GM19468 (cell line): Measurements from ENCODE around the gene GDA.
"Not testable (repeated sequence)": the region's sequence is repeated elsewhere in the genome, so short reads cannot be mapped to it uniquely, and the experiment has no call there.

Experiments used
- ATAC-seq: cut with Tn5 transposase; IDR thresholded peaks from one replicate; pipeline ENCODE4 v1.9.1; 2021; ENCODE audit warnings: mild to moderate bottlenecking, moderate library complexity, moderate number of reproducible peaks; ENCODE audit not compliant: unreplicated experiment; ENCODE audit errors: extremely low read depth

The GDA gene

DNA sequence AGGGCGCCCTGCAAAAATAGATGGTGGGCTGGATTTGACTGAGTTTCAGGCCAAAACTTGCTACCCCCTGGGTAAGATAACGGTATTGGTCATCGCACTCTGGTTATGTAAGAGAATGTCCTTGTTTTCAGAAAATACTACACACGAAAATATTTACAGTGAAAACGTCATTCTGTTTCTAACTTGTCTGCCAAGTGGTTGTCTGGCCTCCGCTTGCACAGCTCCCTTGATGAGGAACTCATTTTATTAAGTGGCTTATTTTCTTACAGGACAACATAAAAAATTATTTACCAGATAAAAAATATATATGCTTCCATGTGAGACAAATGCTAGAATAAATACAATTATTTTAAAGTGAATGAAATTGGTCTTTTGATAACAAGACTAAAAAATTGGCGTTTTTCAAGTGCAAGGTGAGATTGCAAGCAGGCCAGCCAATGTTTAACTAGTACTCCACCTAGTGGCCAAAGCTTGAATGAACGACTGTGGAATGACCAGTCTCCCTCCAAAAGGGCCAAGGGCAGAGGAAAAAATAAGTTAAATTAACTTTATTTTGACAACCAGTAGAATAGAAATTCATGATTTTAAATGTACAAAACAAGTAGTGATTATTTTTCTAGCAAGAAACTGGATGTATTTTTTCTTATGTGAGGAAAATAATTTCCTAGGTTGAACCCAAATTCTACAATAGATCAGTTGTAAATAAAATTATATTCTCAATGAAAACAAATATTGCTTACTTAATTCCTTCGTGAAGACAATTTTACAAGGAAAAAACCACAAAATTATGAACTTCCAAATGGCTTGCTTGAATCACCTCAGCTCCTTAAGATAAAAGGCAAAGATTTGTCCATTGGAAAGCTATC, 122.6 kb downstream of the GDA start:
- ATAC-seq: no peak

DNA sequence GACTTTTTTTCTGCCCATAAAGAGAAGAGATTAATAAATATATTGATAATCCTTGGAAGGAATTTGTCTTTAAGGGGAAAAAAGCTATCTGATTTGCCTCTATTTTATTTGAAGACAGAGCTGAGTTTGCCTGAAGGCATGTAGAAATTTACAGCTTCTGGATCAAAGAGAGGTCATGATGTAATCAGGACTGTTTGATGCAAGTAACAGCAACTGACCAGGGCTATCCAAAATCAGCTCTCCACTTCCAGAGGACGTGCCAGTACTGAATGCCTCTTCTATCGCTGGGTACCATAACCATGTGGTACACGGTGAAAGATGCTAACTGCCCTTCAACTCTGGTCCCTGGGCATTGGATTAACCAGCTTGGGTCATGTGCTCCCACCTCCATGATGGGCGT, 125.2 kb downstream of the GDA start:
- ATAC-seq: no peak

DNA sequence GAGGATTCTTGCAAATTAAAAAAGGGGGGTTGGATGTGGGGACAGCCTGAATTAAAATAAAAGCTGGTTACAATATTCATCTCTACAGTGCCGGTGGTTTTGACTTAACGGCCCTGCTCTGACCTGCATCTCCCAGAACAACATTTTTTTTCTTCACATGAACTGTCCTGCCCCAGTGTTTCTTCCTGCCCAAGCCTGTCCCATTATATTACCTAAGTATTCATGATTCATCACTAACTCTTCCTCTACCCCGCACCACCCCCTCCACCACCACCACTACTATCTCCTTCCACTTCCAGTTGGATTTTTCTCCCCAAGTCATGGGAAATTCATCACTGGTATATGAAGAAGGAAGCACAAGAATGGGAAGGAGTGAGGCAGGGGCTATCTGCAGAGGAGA, 125.7 kb downstream of the GDA start:
- ATAC-seq: no peak

- no peak for ATAC-seq
Measured at GRCh38 chr9:72276429-72276828, 127.2 kb downstream of the GDA start.

- ATAC-seq: peak; percentile 89
Measured at GRCh38 chr9:72278959-72279358, 129.7 kb downstream of the GDA start.

DNA sequence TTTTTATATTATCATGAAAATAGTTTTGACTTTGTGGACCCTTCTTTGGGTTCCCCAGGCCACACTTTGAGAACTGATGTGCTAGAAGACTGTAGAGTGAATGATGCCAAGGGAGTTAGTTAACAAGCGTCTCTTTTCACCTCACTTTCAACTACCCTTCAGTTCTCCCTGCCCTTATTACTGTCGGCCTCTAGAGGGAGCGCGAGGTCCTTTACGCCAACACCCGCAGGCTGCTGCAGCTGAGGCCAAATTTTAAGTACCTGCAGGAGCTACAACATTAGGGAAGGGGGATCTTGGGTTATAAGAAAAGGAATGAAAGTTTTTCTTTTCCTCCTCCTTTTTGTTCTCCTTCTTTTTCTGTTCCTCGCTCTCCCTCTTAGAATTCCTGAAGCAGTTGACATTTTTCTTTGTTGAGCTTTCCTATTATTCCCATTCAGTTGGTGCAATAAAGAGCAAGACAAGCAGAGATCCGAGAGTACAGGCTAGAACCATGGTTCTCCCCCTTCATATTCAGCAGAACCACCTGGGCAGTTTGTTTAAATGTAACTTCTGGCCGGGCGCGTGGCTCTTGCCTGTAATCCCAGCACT, 131.8 kb downstream of the GDA start:
- ATAC-seq: no peak

DNA sequence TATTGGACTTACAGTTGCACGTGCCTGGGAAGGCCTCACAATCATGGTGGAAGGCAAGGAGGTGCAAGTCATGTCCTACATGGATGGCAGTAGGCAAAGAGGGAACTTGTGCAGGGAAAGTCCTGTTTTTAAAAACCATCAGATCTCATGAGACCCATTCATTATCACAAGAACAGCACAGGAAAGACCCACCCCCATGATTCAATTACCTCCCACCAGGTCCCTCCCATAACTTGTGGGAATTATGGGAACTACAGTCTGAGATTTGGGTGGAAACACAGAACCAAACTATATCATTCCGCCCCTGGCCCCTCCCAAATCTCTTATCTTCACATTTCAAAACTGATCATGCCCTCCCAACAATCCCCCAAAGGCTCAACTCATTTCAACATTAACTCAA, 140.2 kb downstream of the GDA start:
- ATAC-seq: no peak

- ATAC-seq: no peak
Measured at GRCh38 chr9:72290311-72290710, 141.1 kb downstream of the GDA start.

- ATAC-seq: not testable (repeated sequence)
Measured at GRCh38 chr9:72291576-72291975, 142.3 kb downstream of the GDA start.

- ATAC-seq: no peak
Measured at GRCh38 chr9:72292256-72292682, 143.0 kb downstream of the GDA start.

DNA sequence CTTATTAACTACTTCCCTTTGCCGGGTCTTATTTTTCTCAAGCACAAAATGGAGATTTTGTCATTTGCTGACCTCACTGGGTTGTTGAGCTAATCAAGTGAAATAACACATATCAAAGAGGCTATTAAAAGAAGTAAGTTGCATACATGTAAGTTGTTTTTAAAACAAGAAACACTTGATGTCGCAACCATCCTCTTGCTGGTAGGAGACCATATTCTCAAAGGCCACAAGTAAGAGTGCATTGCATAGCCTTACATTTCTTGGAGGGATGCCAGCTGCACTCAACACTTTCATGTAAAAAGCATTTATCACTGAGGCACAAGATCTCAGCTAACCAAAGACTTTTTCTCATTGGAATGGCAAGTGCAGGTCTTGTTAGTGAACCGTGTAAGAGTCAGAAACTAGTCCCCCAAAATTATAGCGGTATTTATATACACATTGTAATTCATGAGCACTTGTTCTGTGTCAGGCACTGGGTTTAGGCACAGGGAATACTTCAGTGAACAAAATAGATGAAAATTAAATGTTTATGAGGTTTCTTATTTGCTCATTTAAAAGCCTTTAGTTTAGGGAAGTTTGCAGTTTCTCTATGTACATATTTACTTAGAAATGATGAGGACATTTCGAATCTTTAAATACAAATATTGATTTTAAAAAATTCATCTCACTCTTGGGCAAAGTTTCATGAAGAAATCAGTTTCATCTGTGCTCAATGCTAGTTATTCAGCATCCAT, 143.8 kb downstream of the GDA start:
- ATAC-seq: no peak

DNA sequence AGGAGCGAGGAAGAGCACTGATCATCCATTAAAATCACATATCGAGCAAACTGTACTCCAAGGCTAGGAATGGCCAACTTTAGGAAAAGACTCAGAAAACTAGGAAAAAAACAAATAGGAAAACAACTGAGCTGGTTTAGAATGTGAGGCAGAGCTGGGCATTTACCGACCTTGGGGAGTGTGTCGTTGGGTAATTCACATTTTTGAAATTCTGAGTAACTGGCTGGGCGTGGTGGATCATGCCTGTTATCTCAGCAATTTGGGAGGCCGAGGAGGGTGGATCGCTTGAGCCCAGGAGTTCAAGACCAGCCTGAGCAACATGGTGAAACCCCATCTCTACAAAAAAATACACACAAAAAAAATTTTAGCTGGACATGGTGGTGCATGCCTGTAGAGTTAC, 145.7 kb downstream of the GDA start:
- ATAC-seq: no peak

GRCh38 chr9:72297516-72297915, 148.3 kb downstream of the GDA start:
- ATAC-seq: no peak

- ATAC-seq: no peak
Measured at GRCh38 chr9:72299017-72299603, 149.9 kb downstream of the GDA start.

GRCh38 chr9:72300873-72301272, 151.6 kb downstream of the GDA start:
- no peak for ATAC-seq
